GM12878 (cell line): ENCODE results near the gene ANKRD33B. TPM values are rescaled to one million over a fixed set of nuclear protein-coding genes. Genes with fewer than 3 reads are reported as not detected.

Experiments
- ATAC-seq: fragments of 200-7000 bp; cut with Tn5 transposase; 3 replicates; pipeline ENCODE4 v1.9.1; 2020; ENCODE audit warnings: mild to moderate bottlenecking, moderate library complexity
- BruUV-seq: library from RNA; stranded (reverse); fragments of 400-500 nt; replicated peaks from 2 replicates; lab custom pipeline; 2021; lab: Mats Ljungman, UMichigan
- CTCF ChIA-PET: fragments of 300-600 bp; sonication (Branson Sonifier 250); formaldehyde crosslinking; extraction: SDS; loops from one replicate; lab custom pipeline; 2021; ENCODE audit warnings: inconsistent platforms; lab: Yijun Ruan, JAX
- POLR2A ChIA-PET: fragments of 350-600 bp; formaldehyde crosslinking; extraction: SDS; loops from one replicate; lab custom pipeline; 2021; ENCODE audit warnings: inconsistent platforms; lab: Charles Lee
- RAD21 ChIA-PET: fragments of 300-600 bp; sonication (Branson Sonifier 250); formaldehyde crosslinking; loops from one replicate; lab custom pipeline; 2023; ENCODE audit warnings: antibody characterized with exemption; ENCODE audit not compliant: unreplicated experiment; lab: Charles Lee
- SMC1A ChIA-PET: fragments of 300-600 bp; sonication (Branson Sonifier 250); formaldehyde crosslinking; loops from one replicate; lab custom pipeline; 2023; ENCODE audit not compliant: unreplicated experiment, uncharacterized antibody; lab: Charles Lee
- DNase-seq: peaks from one replicate; pipeline ENCODE4 v3.0.0-alpha.2; 2011; ENCODE audit warnings: low read depth, low spot score
- FAIRE-seq: peaks from 3 replicates; lab custom pipeline; 2011; peaks lifted over from hg19 to GRCh38; lab: Jason Lieb, UNC
- H2AFZ ChIP-seq: 2 replicates; pipeline ENCODE4 v1.6.0; 2011; ENCODE audit warnings: low read depth, low read length, control low read depth; ENCODE audit not compliant: control insufficient read depth
- H3K27ac ChIP-seq: 2 replicates; pipeline ENCODE4 v1.5.1; 2011; ENCODE audit warnings: control low read depth; ENCODE audit not compliant: control insufficient read depth, insufficient read depth
- H3K27me3 ChIP-seq, 2 experiments: replicated peaks in 1 of 2; 2 replicates each; pipeline versions ENCODE4 v1.6.0 to v1.6.1; 2011; ENCODE audit warnings: low read length in 1 of 2; ENCODE audit not compliant: control insufficient read depth in 2 of 2, insufficient read depth in 2 of 2
- H3K36me3 ChIP-seq, 2 experiments: 2 replicates each; pipeline ENCODE4 v1.5.1; 2011; ENCODE audit warnings: low read length in 1 of 2; ENCODE audit not compliant: control insufficient read depth in 2 of 2, insufficient read depth in 2 of 2
- H3K4me1 ChIP-seq: 2 replicates; pipeline ENCODE4 v1.6.1; 2011; ENCODE audit warnings: mild to moderate bottlenecking, low read length, moderate library complexity, mixed read lengths; ENCODE audit not compliant: control insufficient read depth, insufficient read depth
- H3K4me2 ChIP-seq: 2 replicates; pipeline ENCODE4 v1.6.0; 2011; ENCODE audit warnings: control low read depth; ENCODE audit not compliant: control insufficient read depth, insufficient read depth
- H3K4me3 ChIP-seq: fragments of 200-600 bp; sonication (generic); 2 replicates; pipeline ENCODE4 v1.5.1; 2016
- H3K79me2 ChIP-seq: 2 replicates; pipeline ENCODE4 v1.6.0; 2011; ENCODE audit warnings: low read length; ENCODE audit not compliant: control insufficient read depth, insufficient read depth
- H3K9ac ChIP-seq: 2 replicates; pipeline ENCODE4 v1.8.0; 2011; ENCODE audit warnings: low read length, control low read depth, mixed read lengths; ENCODE audit not compliant: control insufficient read depth, insufficient read depth
- H3K9me3 ChIP-seq: replicated peaks from 3 replicates; pipeline ENCODE4 v1.5.1; 2011; ENCODE audit warnings: mild to moderate bottlenecking, low read length; ENCODE audit not compliant: control insufficient read depth, insufficient read depth
- H4K20me1 ChIP-seq: 2 replicates; pipeline ENCODE4 v1.6.0; 2011; ENCODE audit not compliant: control insufficient read depth, insufficient read depth
- GATAD2B ChIP-seq: fragments of 450-650 bp; conservative IDR thresholded peaks from 2 replicates; pipeline ENCODE4 v1.6.1; 2017; ENCODE audit warnings: low read depth, mild to moderate bottlenecking, moderate library complexity
- IKZF2 ChIP-seq, 2 experiments: fragments of 450-650 bp; IDR thresholded peaks; 2 replicates each; pipeline ENCODE4 v1.6.1; 2017; ENCODE audit warnings: mild to moderate bottlenecking in 2 of 2, moderate library complexity in 2 of 2
- MAX ChIP-seq: IDR thresholded peaks from 2 replicates; pipeline ENCODE4 v1.6.1; 2012; ENCODE audit warnings: low read depth, low read length, improper control_type of control experiment
- MLLT1 ChIP-seq: fragments of 450-650 bp; IDR thresholded peaks from 2 replicates; pipeline ENCODE4 v1.6.1; 2016; ENCODE audit warnings: mild to moderate bottlenecking
- RELA ChIP-seq: fragments of 450-650 bp; IDR thresholded peaks from 2 replicates; pipeline ENCODE4 v1.8.0; 2014; ENCODE audit warnings: borderline replicate concordance; ENCODE audit not compliant: partially characterized antibody
- WGBS: methylation state at CpG from one replicate; pipeline ENCODE4 v1.1.6; 2016; ENCODE audit warnings: low lambda C conversion rate; ENCODE audit not compliant: insufficient replicate concordance, insufficient coverage; ENCODE audit errors: missing lambda C conversion rate; 5-methylcytosine and 5-hydroxymethylcytosine counted together
- in situ Hi-C: fragments of 300-500 bp; cut with MboI; formaldehyde crosslinking; loops from 9 replicates; pipeline ENCODE4 v1.14.3; 2018; ENCODE audit warnings: mixed read lengths
- intact Hi-C: fragments of 100-400 bp; cut with micrococcal nuclease; formaldehyde crosslinking; loops from one replicate; pipeline ENCODE4 v1.14.2; 2022; ENCODE audit not compliant: unreplicated experiment
- polyA plus RNA-seq, 11 experiments: library from polyadenylated mRNA; depleted of rRNA in 4 of 11; unstranded in 6 of 11; stranded (reverse) in 5 of 11; fragments of >200 nt; fragmentation: Nextera tagmentation in 4 of 11; fragmentation: Illumina TruSeq in 1 of 11; extraction: Ambion mirVana in 4 of 11; extraction: Trizol in 1 of 11; gene quantifications; 1 replicate in 1 of 11; 2 replicates in 10 of 11; pipeline versions ENCODE4 v1.2.1 to v1.2.3, GENCODE V29; 2011 to 2016; ENCODE audit warnings: inconsistent platforms in 2 of 11, missing spikeins in 2 of 11, low read depth in 1 of 11
- total RNA-seq, 4 experiments: library from RNA; depleted of rRNA in 3 of 4; stranded (reverse); fragments of >200 nt in 3 of 4; fragmentation: Illumina TruSeq in 1 of 4; extraction: Trizol in 1 of 4; gene quantifications; 2 replicates each; pipeline versions ENCODE4 v1.2.1 to v1.2.3, GENCODE V29; 2013 to 2021
- TF ChIP-seq, protein P1 (sequence below): fragments of 450-650 bp; IDR thresholded peaks from 2 replicates; pipeline ENCODE4 v1.6.1; 2016; ENCODE audit warnings: mild to moderate bottlenecking

ANKRD33B gene
- total and polyA plus RNA-seq, 10 of the 15 experiments (the other 5 are each of a cell fraction or from before 2014, with no cell fraction given), result 4.9 to 61.6 (median 15.6) TPM

DNA sequence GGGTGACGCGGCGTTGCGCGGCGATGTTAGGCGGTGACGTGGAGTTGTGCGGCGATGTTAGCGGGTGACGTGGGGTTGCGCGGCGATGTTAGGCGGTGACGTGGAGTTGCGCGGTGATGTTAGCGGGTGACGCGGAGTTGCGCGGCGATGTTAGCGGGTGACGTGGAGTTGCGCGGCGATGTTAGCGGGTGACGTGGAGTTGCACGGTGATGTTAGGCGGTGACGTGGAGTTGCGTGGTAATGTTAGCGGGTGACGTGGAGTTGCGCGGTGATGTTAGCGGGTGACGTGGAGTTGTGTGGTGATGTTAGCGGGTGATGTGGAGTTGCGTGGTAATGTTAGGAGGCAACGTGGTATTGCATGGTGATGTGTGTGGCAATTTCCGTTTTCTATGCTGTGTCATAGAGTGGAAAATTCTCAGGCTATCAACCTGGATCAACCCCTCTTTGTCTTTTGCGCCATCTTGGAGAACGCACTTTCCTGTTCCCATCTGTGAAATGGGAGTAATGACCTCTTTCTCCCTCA, 76.0 kb downstream of the ANKRD33B start (continued):
- TF ChIP-seq MLLT1 (0 out of 2 replicates have a peak, but pooled peaks have one; percentile 36), GATAD2B (no peak), IKZF2 (IDR thresholded peaks at IDR 0.05) (no peak)
- TF ChIP-seq, all 136 proteins: peak for 4

DNA sequence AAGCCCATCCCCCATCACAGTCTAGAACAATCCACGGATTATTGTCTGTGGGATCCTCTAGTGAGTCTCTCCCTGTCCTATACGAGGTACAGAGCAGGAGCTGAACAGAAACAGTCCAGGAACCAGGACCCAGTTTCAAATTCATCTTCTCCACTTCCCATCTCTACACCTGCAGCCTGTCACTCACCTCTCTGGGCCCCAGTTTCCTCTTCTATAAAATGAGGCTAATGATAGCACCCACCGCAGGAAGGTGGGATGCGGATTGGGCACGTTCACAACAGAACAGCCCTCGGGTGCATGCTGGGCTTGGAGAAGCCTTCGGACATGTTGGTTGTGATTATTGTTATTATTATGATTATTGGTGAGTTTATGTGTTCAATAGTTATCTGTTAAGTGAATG, 78.5 kb downstream of the ANKRD33B start:
- ATAC-seq (no peak), FAIRE-seq (no peak), DNase-seq (no peak)
- peaks cover 60% of the 10 kb centered on the region for H3K79me2 ChIP-seq
- ChIA-PET CTCF (no interaction called here), RAD21 (no interaction called here), SMC1A (no interaction called here), POLR2A (no interaction called here)
- no peak for TF ChIP-seq RELA
- TF ChIP-seq, protein P1, sequence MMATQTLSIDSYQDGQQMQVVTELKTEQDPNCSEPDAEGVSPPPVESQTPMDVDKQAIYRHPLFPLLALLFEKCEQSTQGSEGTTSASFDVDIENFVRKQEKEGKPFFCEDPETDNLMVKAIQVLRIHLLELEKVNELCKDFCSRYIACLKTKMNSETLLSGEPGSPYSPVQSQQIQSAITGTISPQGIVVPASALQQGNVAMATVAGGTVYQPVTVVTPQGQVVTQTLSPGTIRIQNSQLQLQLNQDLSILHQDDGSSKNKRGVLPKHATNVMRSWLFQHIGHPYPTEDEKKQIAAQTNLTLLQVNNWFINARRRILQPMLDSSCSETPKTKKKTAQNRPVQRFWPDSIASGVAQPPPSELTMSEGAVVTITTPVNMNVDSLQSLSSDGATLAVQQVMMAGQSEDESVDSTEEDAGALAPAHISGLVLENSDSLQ, result peak; percentile 69
- no peak for TF ChIP-seq MAX
- peaks cover 8% of the 10 kb centered on the region; the same call in 2 of the 3 replicates for H3K9me3 ChIP-seq
- in situ Hi-C loops (no loop called here), intact Hi-C loops (no loop called here)
- no peak overlapping the region for H3K27ac ChIP-seq
- no peak overlapping the region for H3K9ac ChIP-seq
- H3K27me3 ChIP-seq, result no peaks in the 10 kb centered on the region
- H3K4me2 ChIP-seq, result no peak overlapping the region
- WGBS, result 63% methylated on average over 7 of the region's 7 CpGs
- H4K20me1 ChIP-seq, result no peaks in the 10 kb centered on the region
- no TSS peak for BruUV-seq
- H3K4me1 ChIP-seq, result peaks cover 15% of the 10 kb centered on the region
- H2AFZ ChIP-seq, result no peak overlapping the region
- H3K4me3 ChIP-seq, result no peak overlapping the region
- peaks cover 25 to 39% of the 10 kb centered on the region in 2 experiments for H3K36me3 ChIP-seq
